HG02938 (cell line): Measurements from ENCODE around the gene CLEC2A.

Experiments used
- ATAC-seq: cut with Tn5 transposase; IDR thresholded peaks from one replicate; pipeline ENCODE4 v1.9.1; 2021; ENCODE audit warnings: mild to moderate bottlenecking, moderate library complexity; ENCODE audit not compliant: unreplicated experiment

Gene CLEC2A

DNA sequence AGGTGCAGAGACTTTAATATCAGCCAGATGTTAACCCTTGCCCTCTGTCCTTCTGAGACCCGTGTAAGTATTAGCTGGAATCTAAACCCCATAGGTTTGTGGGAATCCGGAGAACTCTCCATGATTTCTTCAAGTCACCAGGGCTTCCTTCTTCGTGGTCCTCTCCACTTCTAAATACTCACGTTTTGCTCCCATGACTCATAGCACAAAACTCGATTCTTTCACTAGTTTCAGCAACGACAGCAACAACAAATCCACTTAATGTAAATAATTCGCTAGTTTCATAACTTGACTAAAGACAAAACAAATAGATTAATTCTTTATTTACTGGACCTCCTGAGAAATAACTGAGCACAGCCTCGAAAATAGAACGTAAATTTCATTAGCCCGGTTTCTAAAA is 4.4 kb upstream of the CLEC2A start:
- no peak for ATAC-seq

DNA sequence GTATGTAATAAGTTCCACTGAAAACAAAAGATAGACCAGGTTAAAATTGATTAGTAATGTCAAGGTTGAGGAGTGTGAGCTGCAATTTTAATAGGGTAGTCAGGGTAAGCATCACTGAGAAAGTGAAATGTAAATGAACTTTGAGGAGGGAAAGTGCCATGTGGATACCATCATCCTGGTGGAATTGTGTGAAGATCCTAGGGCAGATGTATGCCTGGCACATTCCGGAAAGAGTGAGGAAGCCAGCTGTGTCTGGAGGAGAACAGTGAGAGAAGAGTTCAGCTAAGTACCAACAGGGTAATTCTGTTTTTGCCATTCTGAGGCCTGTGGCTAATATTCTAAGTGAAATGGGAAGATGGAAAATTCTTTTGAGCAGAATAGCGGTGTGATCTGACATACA is 2.9 kb upstream of the CLEC2A start:
- no peak for ATAC-seq

DNA sequence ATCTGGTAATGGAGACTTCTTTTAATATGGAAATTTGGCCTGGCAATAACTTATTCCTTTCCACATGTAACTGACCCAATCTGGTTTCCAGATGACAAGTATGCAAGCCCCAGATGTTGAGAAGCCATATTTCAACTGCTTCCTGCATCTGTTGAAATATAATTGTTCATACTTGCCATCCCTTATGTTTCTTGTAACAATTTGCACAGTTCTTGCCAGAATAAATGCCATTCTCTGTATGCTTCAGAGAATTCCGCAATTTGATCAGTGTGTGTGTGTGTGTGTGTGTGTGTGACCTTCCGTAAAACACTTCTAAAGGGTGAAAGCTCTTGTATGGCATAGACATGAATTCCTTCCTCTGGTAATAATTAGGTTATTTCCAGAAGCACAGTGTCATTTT is 1.8 kb upstream of the CLEC2A start:
- ATAC-seq: no peak

DNA sequence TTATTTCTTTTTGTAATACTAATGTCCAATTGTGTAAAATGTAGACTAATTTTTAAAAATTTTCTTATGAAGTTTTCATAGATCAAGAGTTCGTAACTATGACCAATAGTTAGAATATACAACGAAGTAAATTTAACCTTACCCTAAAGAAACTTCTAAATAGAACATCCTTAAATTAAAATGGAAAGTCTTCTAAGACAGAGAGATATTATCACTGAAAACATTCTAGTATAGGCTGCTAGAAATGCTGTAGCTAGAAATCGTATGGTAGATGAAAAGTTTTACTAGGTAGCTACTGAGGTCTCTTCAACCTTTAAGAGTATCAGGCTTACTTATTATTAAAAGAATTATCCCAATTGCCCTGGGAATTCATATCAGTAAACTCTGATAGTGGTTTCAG is 925 bp downstream of the CLEC2A start:
- no peak for ATAC-seq

DNA sequence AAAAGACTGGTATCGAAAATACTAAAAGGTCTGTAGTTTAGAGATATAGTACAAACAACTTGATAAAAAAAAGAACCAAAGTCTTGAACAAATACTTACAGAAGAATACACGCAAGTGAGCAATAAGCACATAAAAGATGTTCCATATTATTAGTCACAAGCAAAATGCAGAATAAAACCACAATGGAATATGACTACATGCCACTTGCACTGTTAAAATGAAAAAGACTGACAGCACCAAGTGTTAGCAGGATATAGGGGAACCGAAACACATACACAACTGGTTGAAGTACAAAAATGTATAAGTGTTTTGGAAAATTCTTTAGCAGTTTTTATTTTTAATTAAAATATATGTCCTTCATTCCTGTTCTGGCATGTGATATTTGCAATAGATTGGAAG is 3.6 kb downstream of the CLEC2A start:
- ATAC-seq: no peak

DNA sequence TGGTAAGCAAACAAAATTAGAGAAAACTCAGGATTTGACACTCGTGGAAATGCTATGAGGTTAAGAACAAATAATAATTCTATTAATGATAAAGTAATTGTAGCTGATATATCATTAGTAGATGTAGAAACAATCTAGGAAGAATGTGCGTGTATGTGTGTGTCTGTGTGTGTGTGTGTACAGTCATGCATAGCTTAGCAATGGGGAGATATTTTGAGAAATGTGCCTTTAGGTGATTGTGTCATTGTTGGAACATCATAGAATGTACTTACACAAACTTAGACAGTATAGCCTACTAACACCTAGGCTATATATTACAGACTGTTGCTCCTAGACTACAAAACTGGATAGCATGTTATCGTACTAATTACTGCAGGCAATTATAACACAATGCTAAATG is 5.3 kb downstream of the CLEC2A start:
- ATAC-seq: no peak

DNA sequence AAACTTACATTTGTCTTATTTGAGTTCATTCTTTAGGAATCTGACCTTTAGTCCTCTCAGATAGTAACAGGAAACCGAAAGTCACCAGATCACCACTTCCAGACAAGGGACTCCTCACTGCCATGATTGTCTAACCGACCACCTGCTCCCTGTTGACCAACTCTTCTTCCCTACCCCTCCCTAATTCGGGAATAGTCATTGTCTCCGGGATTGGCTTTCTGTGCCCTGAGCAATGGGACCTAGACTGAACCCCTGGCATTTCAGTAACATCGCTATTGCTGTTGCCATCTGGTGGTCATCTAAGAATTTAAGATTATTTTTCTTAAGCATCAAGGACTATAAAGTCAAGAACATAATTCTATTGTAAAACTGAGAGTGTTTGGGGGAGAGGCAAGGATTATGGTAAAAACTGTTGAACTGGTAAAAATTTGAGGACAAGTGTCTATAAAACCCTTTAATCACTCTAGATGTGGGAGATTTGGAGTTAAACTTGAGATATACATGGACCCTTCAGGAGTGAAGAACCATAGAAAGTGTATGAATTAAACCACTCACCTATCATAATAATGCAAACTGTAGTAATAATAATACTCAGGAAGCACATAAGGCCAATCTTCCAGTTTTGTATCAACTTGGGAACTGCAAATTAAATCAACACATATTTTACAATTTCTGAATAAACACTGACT is 6.3 kb downstream of the CLEC2A start:
- no peak for ATAC-seq

DNA sequence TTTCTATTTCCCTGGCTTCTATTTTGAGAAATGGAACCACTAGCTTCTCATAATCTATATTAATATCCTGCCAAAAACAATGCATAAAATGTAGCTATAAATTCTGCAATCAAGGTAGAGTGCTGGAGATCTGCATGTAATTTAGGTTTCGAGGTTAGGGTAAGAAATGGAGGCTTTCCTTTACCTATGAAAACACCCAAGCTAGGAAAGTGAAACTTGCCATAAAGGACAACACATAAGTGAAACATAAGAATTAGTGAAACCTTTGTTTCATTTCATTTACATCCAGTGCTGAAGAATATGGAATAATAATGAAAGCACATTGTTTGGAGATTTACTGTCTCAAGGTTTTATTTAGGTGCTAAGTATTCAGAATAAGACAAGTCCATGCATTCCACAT is 9.7 kb downstream of the CLEC2A start:
- ATAC-seq: no peak

DNA sequence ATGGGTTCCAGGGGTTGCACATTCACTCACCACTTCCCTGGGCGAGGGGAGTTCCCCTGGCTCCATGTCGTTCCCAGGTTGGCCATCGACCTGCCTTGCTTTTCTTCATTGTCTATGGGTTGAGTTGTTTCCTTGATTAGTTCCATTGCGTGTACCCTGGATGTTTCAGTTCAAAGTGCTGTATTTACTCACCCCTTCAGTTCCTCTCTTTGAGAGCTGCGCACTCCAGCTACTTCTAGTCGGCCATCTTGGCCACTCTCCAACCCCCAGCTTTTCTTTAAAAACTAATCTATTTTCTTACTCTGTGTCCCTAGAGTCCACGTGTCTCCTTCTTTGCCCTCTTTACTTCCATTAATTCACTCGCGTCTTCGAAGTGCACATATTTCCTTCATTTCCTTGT is 11.7 kb downstream of the CLEC2A start:
- ATAC-seq: no peak

DNA sequence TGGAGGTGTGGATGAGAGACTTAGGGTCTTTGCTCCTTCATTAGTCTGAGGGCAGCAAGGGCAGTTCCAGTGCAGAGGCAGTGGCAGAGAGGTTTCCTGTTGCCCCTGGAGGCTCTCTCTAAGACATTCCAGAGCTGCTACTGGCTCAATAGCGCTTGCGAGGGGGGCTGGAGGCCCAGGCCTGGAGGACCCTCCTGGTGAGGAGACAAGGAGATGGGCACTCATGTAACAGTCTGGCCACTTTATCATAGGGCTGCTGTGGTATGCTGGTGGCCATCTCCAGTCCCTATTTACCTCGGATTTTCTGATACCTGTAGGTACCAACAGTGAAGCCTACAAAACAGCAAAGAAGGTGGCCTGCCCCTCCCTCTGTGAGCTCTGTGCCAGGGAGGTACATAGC is 12.7 kb downstream of the CLEC2A start:
- no peak for ATAC-seq

DNA sequence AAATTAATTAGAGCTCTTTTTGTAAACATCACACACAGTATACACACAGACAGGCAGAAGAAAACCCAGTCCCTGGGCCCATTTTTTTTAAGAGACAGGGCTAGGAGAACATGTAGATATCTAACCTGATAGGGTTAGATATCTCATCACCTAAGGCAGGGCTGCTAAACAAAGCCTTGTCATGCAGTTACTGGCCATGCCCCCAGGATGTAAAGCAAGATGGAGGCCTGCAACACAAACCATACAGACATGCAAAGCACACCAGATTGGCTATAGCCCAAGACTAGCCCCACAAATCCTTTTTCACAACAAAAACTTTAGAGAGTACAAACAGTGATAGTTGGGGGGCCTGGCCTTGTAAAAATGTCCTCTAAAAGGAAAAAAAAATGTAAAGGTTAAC is 20.5 kb downstream of the CLEC2A start:
- ATAC-seq: no peak

DNA sequence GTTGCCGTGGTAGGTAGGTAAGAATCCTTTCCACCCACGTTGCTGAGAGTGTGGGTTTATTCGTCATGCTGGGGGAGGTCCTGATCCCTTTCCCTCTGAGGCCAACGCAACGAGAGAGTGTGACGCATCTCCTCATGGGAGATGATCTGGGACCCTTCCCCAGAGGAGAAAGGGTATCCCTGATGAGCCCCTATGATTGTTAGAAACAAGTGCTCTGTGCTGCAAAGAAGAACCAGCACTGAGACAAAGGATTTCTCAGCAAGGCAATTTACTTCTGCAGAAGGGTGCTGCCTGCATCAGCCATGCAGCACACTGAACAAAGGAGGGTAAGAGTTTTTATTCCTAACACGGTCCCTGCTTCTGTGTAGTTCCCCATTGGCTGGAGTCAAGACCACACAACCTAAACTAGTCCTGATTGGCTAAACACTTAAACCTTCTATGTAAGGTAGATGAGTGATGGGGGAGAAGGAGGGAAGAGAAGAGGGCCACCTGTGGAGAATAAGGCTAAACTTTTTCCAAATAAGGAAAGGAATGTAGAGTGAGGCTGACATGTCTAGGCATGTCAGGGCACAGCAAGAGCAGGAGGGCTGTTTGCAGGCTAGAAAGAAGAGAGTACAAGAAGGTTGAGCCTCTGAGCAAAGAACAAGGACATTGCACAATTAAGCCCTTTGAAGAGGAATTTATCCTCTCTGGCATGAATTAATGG is 21.3 kb downstream of the CLEC2A start:
- no peak for ATAC-seq

DNA sequence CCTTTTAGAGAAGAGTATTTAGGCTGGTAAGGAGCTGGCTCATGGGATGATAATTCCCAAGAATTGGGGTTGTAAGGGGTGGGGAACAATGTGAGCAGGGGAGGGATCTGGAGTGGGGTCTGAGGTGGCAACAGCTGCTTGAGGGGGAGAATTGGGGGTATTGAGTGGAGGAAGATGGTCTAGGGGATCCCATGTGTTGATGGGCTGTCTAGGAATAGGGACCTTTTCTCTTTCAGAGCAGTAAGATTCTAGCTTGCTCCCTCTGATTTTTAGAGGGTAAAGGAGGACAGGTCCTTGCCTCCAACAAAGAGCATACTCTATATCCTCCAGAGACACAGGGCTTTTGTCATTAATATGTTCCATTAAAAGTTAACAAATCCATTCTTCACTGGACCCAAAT is 22.4 kb downstream of the CLEC2A start:
- ATAC-seq: no peak

DNA sequence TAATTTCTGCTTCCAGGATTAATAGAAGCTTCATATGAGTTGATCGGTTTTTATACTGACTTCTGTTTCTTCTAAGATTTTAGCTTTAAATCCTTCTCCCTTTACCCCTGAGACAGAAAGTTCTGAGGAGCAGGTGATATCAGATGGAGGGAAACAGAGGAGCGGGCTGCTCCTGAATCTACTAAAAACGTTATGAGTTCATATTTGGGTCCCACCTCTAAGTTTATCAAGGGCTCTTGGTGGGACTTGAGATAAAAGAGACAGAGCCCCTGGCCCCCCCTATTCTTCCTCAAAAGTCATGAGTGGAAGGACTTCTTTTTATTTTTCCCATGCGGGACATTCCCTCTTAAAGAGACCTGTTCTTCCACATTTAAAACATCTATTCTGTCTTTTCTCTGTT is 23.8 kb downstream of the CLEC2A start:
- no peak for ATAC-seq

DNA sequence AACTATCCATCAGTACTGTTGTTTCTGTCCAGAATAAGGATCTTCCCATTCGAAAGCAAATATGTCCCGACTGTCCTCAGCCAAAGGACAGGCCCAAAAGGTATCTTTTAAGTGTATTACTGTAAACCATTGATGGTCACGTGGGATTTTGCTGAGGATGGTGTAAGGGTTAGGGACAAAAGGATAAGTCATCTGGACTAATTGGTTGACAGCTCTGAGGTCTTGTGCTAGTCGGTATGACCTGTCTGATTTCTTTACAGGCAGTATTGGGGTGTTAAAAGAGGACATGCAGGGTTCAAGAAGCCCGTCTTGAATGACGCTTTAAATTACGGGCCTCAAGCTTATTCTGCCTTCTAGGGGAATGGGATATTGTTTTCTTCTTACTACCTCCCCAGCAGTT is 24.4 kb downstream of the CLEC2A start:
- ATAC-seq: no peak

DNA sequence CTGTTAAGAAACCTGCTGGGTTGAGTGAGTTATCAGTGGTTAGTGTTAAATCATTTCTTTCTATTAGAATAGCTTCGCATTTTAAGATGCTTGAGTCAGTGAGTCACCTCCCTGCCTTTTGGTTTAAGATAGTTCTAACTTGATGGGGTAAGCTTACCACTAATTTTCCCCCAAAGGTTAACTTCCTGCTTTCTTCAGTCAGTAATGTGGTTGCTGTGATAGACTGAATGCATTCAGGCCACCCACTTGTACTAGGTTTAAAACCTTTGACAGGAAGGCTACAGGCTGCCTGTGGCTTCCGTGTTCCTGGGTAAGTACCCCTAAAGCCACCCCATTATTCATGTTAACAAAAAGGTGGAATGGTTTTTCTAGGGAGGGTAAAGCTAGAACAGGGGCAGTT is 25.3 kb downstream of the CLEC2A start:
- no peak for ATAC-seq

DNA sequence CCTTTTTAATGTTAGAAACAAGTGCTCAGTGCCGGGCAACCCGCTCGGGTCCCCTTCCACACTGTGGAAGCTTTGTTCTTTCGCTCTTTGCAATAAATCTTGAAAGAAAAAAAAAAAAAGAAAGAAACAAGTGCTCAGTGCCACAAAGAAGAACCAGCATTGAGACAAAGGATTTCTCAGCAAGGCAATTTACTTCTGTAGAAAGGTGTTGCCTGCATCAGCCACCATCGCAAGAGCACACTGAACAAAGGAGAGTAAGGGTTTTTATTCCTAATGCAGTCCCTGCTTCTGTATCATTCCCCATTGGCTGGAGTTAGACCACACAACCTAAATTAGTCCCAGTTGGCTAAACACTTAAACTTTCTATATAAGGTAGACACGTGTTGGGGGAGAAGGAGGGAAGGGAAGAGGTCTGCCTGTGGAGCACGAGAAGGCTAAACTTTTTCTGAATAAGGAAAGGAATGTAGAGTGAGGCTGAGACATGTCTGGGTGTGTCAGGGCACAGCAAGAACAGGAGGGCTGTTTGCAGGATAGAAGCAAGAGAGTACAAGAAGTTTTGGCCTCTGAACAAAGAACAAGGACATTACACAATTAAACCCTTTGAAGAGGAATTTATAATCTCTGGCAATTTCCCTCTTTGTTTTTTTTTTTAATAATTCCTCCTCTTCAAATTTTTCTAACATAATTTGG is 29.5 kb downstream of the CLEC2A start:
- no peak for ATAC-seq

DNA sequence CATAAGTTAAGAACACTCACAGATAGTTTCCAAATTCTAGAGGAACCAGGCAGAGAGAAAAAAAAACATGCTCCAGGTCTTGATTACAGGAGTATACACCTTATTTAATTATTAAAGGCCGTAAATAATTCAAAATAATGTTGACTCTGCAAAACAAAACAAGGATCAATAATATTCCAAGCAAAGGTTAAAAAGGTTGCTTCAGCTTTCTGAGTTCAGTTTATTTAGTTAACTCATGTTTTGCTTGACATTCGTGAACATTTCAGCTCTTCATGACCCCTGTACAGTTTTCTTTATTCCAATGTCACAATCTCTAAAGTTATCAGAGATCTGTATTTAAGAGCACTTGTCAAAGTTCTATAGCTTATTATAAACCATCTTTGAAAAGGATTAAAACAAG is 31.2 kb downstream of the CLEC2A start:
- ATAC-seq: no peak

DNA sequence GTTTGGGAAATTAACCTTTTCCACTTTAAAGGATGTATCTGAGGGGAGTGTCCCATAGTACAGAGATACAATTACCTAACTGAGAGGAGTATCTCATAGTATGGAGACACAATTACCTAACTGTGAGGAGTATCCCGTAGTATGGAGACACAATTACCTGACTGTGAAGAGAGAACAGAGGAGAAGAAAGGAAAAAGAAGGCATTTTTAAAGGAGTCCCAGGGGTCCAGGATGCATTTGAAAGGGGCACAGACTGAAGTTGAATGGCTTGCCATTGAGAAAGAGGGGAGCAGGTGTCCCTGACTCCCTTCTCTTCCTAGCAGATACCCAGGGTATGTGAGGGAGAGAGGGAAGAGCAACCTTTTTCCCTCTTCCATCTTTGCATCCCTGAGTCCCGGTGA is 33.0 kb downstream of the CLEC2A start:
- ATAC-seq: no peak

DNA sequence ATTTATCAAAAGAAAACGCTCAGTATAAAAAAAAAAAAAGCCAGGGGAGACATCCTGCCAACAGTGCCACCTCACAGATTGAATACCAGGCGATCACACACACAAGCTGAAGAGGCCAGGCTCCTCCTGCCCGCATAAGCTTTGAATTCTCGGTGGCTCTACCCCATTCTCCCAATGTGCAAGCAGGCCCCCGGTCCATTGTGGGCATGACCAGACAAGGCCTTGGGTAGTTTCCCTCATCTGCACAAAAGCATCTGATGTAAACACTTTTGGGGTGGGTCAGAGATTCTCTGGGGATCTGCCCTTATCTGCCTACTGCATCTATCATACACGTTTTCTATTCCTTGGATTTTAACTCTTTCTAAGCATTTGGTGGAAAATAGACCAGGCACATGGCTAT is 34.6 kb downstream of the CLEC2A start:
- ATAC-seq: no peak

DNA sequence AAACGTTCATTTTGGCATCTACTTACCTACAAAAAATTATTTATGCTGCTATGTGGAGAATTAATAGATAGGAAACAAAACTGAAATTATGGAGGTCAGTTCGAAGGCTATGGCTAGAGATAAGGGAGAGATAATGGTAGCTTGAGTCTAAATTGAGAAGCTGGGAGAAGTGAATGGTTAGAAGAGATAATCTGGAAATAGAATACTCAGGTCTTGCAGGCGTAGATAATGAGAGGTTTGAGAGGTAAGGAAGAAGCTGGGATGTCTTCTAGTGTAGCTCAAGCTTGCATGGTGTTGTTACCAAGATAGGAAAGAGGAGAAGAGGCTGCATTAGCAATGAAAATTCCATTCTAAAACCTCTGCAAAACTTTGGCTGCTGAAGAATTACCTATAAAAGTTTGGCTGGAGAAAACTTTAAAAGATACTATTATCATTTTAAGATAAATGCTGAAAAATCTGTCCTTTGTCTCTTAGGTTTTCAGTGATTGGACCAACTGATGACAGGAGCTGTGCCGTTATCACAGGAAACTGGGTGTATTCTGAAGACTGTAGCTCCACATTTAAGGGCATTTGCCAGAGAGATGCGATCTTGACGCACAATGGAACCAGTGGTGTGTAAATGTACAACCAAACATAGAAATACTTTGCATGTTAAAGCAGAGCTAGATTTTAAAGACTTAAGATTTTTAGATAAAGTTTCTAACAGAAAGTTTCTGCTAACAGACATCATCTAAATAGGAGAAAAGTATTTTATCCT is 36.8 kb downstream of the CLEC2A start:
- ATAC-seq: no peak
